AG04449 (cell line): ENCODE measurements around the gene VSIG10L.

Experiments
- CTCF ChIA-PET: fragments of 350-600 bp; formaldehyde crosslinking; extraction: SDS; loops from one replicate; lab custom pipeline; 2021; ENCODE audit warnings: antibody characterized with exemption; lab: Yijun Ruan, JAX
- POLR2A ChIA-PET: fragments of 400-600, 350-600 bp; formaldehyde crosslinking; extraction: SDS; loops from one replicate; lab custom pipeline; 2020; ENCODE audit warnings: antibody characterized with exemption, inconsistent platforms; lab: Yijun Ruan, JAX
- DNase-seq: peaks from one replicate; pipeline ENCODE4 v3.0.0-alpha.2; 2010; ENCODE audit warnings: low read depth, low spot score
- H3K4me3 ChIP-seq: 2 replicates; pipeline ENCODE4 v1.5.1; 2011; ENCODE audit warnings: low read depth, mild to moderate bottlenecking, control low read depth, low read length
- CTCF ChIP-seq: IDR thresholded peaks from one replicate; pipeline ENCODE4 v1.5.1; 2011; ENCODE audit warnings: mild to moderate bottlenecking, moderate library complexity, low read length, control low read depth, inconsistent platforms; ENCODE audit not compliant: insufficient read depth; ENCODE audit errors: missing control alignments

Gene VSIG10L

GRCh38 chr19:51359294-51359693, 17.4 kb upstream of the VSIG10L start:
- DNase-seq, result peak; percentile 79
- CTCF ChIA-PET, result interaction anchor here (0.6 to 1.2 kb wide), 4 partner anchors 19 to 317 kb away, joined by 3 to 4 read pairs (median 3); no protein-coding TSS in a partner anchor
- no peak for TF ChIP-seq CTCF
- POLR2A ChIA-PET, result interaction anchor here (0.9 to 1.3 kb wide), 6 partner anchors 8 to 331 kb away, joined by 3 to 6 read pairs (median 4); partner anchors contain the start of gene VSIG10L
- H3K4me3 ChIP-seq, result no peak overlapping the region

GRCh38 chr19:51357952-51358351, 16.0 kb upstream of the VSIG10L start:
- DNase-seq, result no peak
- CTCF ChIA-PET, result interaction anchor here (1.1 kb wide), 1 partner anchor 81 kb away, joined by 4 read pairs; no protein-coding TSS in a partner anchor
- no peak overlapping the region for H3K4me3 ChIP-seq
- TF ChIP-seq CTCF, result no peak
- POLR2A ChIA-PET, result no interaction called here

- H3K4me3 ChIP-seq, result no peak overlapping the region
- CTCF ChIA-PET, result interaction anchor here (1.5 kb wide), 1 partner anchor 17 kb away, joined by 7 read pairs; no protein-coding TSS in a partner anchor
- DNase-seq, result no peak
- no peak for TF ChIP-seq CTCF
- POLR2A ChIA-PET, result no interaction called here
Observed at GRCh38 chr19:51356159-51356801, 14.3 kb upstream of the VSIG10L start.

- no peak for TF ChIP-seq CTCF
- no peak overlapping the region for H3K4me3 ChIP-seq
- ChIA-PET CTCF (interaction anchor here (1.1 kb wide), 1 partner anchor 13 kb away, joined by 7 read pairs; the partner anchor contains the start of gene VSIG10L), POLR2A (no interaction called here)
- DNase-seq, result no peak
Observed at GRCh38 chr19:51354742-51355148, 12.8 kb upstream of the VSIG10L start.

- no peak for DNase-seq
- ChIA-PET POLR2A (no interaction called here), CTCF (interaction anchor here (1.1 kb wide), 1 partner anchor 13 kb away, joined by 7 read pairs; the partner anchor contains the start of gene VSIG10L)
- H3K4me3 ChIP-seq, result no peak overlapping the region
- no peak for TF ChIP-seq CTCF
Observed at GRCh38 chr19:51354103-51354741, 12.3 kb upstream of the VSIG10L start.

GRCh38 chr19:51352783-51353360, 10.9 kb upstream of the VSIG10L start:
- no peak for DNase-seq
- no peak for TF ChIP-seq CTCF
- POLR2A ChIA-PET, result no interaction called here
- no peak overlapping the region for H3K4me3 ChIP-seq
- CTCF ChIA-PET, result no interaction called here
